Neural cell (in vitro differentiated cells): ENCODE data around the gene MERTK. TPM values are rescaled to one million over a fixed set of nuclear protein-coding genes. Genes with fewer than 3 reads are reported as not detected.

ENCODE experiments used
- H2AFZ ChIP-seq: fragments of 200-600, 300-800 bp; sonication (generic), shearing (Covaris generic); 2 replicates; pipeline ENCODE4 v1.6.0; 2014; ENCODE audit warnings: low read depth, mild to moderate bottlenecking, antibody characterized with exemption, low read length, moderate library complexity
- H3F3A ChIP-seq: fragments of 200-600 bp; shearing (Covaris generic); 2 replicates; pipeline ENCODE4 v1.6.1; 2016; ENCODE audit warnings: mild to moderate bottlenecking, moderate library complexity, mixed read lengths, antibody characterized with exemption, low read length; ENCODE audit not compliant: insufficient read depth, poor library complexity, severe bottlenecking
- H3K27ac ChIP-seq: fragments of 200-600, 300-800 bp; sonication (generic), shearing (Covaris generic); 2 replicates; pipeline ENCODE4 v1.5.1; 2014; ENCODE audit warnings: mild to moderate bottlenecking, low read length, moderate library complexity
- H3K27me3 ChIP-seq: fragments of 300-800, 200-600 bp; sonication (generic), shearing (Covaris generic); 2 replicates; pipeline ENCODE4 v1.6.0; 2014; ENCODE audit warnings: mild to moderate bottlenecking, low read depth, low read length, moderate library complexity; ENCODE audit not compliant: insufficient read depth
- H3K36me3 ChIP-seq: fragments of 300-800, 200-600 bp; sonication (generic), shearing (Covaris generic); 2 replicates; pipeline ENCODE4 v1.5.1; 2014; ENCODE audit warnings: mild to moderate bottlenecking, antibody characterized with exemption, low read length, moderate library complexity; ENCODE audit not compliant: insufficient read depth
- H3K4me2 ChIP-seq: fragments of 300-800, 200-600 bp; sonication (generic), shearing (Covaris generic); 2 replicates; pipeline ENCODE4 v1.6.0; 2014; ENCODE audit warnings: mild to moderate bottlenecking, low read length
- H3K4me3 ChIP-seq: fragments of 300-800, 200-600 bp; sonication (generic), shearing (Covaris generic); 2 replicates; pipeline ENCODE4 v1.5.1; 2014; ENCODE audit warnings: mild to moderate bottlenecking, low read length, moderate library complexity
- H3K79me2 ChIP-seq: fragments of 200-600 bp; shearing (Covaris generic); replicated peaks from 2 replicates; pipeline ENCODE4 v1.6.0; 2014; ENCODE audit warnings: mild to moderate bottlenecking, low read length, moderate library complexity; ENCODE audit not compliant: insufficient read depth
- H3K9ac ChIP-seq: fragments of 300-800, 200-600 bp; sonication (generic), shearing (Covaris generic); 2 replicates; pipeline ENCODE4 v1.6.1; 2016; ENCODE audit warnings: mild to moderate bottlenecking, low read length, mixed read lengths
- H3K9me2 ChIP-seq: fragments of 200-600 bp; shearing (Covaris generic); 2 replicates; pipeline ENCODE4 v1.6.1; 2016; ENCODE audit warnings: mild to moderate bottlenecking, low read length, mixed read lengths; ENCODE audit not compliant: insufficient read depth
- H3K9me3 ChIP-seq: fragments of 200-600, 300-800 bp; sonication (generic), shearing (Covaris generic); 2 replicates; pipeline ENCODE4 v1.6.1; 2016; ENCODE audit warnings: mild to moderate bottlenecking, mixed run types, low read length, moderate library complexity, mixed read lengths
- H4K20me1 ChIP-seq: fragments of 200-600 bp; shearing (Covaris generic); 2 replicates; pipeline ENCODE4 v1.6.1; 2016; ENCODE audit warnings: mild to moderate bottlenecking, mixed run types; ENCODE audit not compliant: insufficient read depth
- EP300 ChIP-seq: fragments of 450-650 bp; conservative IDR thresholded peaks from 2 replicates; pipeline ENCODE4 v1.6.1; 2014; ENCODE audit warnings: antibody characterized with exemption, mild to moderate bottlenecking, moderate library complexity; ENCODE audit not compliant: poor library complexity, severe bottlenecking
- EZH2 ChIP-seq: fragments of 200-600, 300-800 bp; shearing (Covaris generic), sonication (generic); IDR thresholded peaks from 2 replicates; pipeline ENCODE4 v1.6.1; 2014; ENCODE audit warnings: antibody characterized with exemption, low read length, borderline replicate concordance, mild to moderate bottlenecking; ENCODE audit not compliant: insufficient read depth, poor library complexity, severe bottlenecking
- MXI1 ChIP-seq: fragments of 450-650 bp; conservative IDR thresholded peaks from 2 replicates; pipeline ENCODE4 v1.6.1; 2014; ENCODE audit warnings: antibody characterized with exemption, mild to moderate bottlenecking; ENCODE audit not compliant: poor library complexity, severe bottlenecking
- POLR2AphosphoS5 ChIP-seq: IDR thresholded peaks from 2 replicates; pipeline ENCODE4 v1.6.1; 2012
- RAD21 ChIP-seq: fragments of 450-650 bp; conservative IDR thresholded peaks from 2 replicates; pipeline ENCODE4 v1.6.1; 2014; ENCODE audit warnings: antibody characterized with exemption, mild to moderate bottlenecking, moderate library complexity
- SMC3 ChIP-seq: fragments of 450-650 bp; conservative IDR thresholded peaks from 2 replicates; pipeline ENCODE4 v1.6.1; 2014; ENCODE audit warnings: antibody characterized with exemption, mild to moderate bottlenecking, moderate library complexity; ENCODE audit not compliant: poor library complexity
- TAF1 ChIP-seq: IDR thresholded peaks from 2 replicates; pipeline ENCODE4 v1.6.1; 2012; ENCODE audit warnings: low read depth
- polyA plus RNA-seq: library from polyadenylated mRNA; depleted of rRNA; stranded (reverse); fragments of >200 nt; gene quantifications from 2 replicates; pipeline ENCODE4 v1.2.3, GENCODE V29; 2014
- TF ChIP-seq, protein P1 (sequence below): fragments of 450-650 bp; IDR thresholded peaks from 2 replicates; pipeline ENCODE4 v1.5.1; 2014; ENCODE audit warnings: antibody characterized with exemption, mild to moderate bottlenecking, moderate library complexity; ENCODE audit not compliant: poor library complexity, severe bottlenecking
- TF ChIP-seq, protein P2 (sequence below): IDR thresholded peaks from 2 replicates; pipeline ENCODE4 v1.6.1; 2012; ENCODE audit warnings: borderline replicate concordance

MERTK gene
- polyA plus RNA-seq, 1 donor from 2014 or later, result 0.53 TPM

DNA sequence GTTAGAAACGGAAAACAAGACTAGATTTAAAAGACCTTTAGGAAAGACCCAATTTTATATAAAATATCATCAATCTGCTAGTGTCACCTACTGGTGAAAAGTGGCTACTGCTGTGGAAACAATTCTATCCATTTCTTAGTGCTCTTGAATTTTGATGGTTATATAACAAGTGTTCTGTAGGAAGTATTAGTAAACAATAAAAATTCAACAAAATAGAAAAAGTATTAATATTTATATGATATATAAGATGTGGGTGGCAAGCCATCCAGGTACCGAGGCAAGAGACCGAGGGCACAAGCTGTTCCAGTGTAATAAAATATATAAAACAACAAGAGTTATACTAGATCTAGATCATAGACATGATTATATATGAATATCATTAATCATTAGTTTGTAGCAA is 150.5 kb downstream of the MERTK start:
- no peak overlapping the region for H3K9ac ChIP-seq
- H3K79me2 ChIP-seq, result no peaks in the 10 kb centered on the region
- H3K27me3 ChIP-seq, result no peaks in the 10 kb centered on the region
- TF ChIP-seq RAD21, result peak; percentile 79
- no peak for TF ChIP-seq EP300
- TF ChIP-seq, protein P1, sequence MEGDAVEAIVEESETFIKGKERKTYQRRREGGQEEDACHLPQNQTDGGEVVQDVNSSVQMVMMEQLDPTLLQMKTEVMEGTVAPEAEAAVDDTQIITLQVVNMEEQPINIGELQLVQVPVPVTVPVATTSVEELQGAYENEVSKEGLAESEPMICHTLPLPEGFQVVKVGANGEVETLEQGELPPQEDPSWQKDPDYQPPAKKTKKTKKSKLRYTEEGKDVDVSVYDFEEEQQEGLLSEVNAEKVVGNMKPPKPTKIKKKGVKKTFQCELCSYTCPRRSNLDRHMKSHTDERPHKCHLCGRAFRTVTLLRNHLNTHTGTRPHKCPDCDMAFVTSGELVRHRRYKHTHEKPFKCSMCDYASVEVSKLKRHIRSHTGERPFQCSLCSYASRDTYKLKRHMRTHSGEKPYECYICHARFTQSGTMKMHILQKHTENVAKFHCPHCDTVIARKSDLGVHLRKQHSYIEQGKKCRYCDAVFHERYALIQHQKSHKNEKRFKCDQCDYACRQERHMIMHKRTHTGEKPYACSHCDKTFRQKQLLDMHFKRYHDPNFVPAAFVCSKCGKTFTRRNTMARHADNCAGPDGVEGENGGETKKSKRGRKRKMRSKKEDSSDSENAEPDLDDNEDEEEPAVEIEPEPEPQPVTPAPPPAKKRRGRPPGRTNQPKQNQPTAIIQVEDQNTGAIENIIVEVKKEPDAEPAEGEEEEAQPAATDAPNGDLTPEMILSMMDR, result peak; percentile 78
- peak; percentile 82 for TF ChIP-seq SMC3
- no peak overlapping the region for H3K4me2 ChIP-seq
- H2AFZ ChIP-seq, result no peak overlapping the region
- H3K27ac ChIP-seq, result no peak overlapping the region
- no peak overlapping the region for H3K4me3 ChIP-seq
- no peaks in the 10 kb centered on the region for H3K9me3 ChIP-seq
- H3F3A ChIP-seq, result peaks cover 6% of the 10 kb centered on the region
- H3K36me3 ChIP-seq, result no peaks in the 10 kb centered on the region
- H4K20me1 ChIP-seq, result no peaks in the 10 kb centered on the region
- H3K9me2 ChIP-seq, result no peaks in the 10 kb centered on the region

GRCh38 chr2:112050316-112050715 is 151.9 kb downstream of the MERTK start:
- no peaks in the 10 kb centered on the region for H3K27me3 ChIP-seq
- no peak overlapping the region for H3K9ac ChIP-seq
- H3F3A ChIP-seq, result peaks cover 7% of the 10 kb centered on the region
- H3K4me2 ChIP-seq, result no peak overlapping the region
- H3K4me3 ChIP-seq, result no peak overlapping the region
- H3K36me3 ChIP-seq, result no peaks in the 10 kb centered on the region
- no peak overlapping the region for H2AFZ ChIP-seq
- H3K9me3 ChIP-seq, result no peaks in the 10 kb centered on the region
- H4K20me1 ChIP-seq, result no peaks in the 10 kb centered on the region
- no peaks in the 10 kb centered on the region for H3K9me2 ChIP-seq
- TF ChIP-seq SMC3, result no peak
- no peak for TF ChIP-seq EP300
- TF ChIP-seq MXI1, result no peak
- no peak for TF ChIP-seq TAF1
- no peak for TF ChIP-seq POLR2AphosphoS5
- TF ChIP-seq, protein P1, result no peak
- TF ChIP-seq, protein P2, sequence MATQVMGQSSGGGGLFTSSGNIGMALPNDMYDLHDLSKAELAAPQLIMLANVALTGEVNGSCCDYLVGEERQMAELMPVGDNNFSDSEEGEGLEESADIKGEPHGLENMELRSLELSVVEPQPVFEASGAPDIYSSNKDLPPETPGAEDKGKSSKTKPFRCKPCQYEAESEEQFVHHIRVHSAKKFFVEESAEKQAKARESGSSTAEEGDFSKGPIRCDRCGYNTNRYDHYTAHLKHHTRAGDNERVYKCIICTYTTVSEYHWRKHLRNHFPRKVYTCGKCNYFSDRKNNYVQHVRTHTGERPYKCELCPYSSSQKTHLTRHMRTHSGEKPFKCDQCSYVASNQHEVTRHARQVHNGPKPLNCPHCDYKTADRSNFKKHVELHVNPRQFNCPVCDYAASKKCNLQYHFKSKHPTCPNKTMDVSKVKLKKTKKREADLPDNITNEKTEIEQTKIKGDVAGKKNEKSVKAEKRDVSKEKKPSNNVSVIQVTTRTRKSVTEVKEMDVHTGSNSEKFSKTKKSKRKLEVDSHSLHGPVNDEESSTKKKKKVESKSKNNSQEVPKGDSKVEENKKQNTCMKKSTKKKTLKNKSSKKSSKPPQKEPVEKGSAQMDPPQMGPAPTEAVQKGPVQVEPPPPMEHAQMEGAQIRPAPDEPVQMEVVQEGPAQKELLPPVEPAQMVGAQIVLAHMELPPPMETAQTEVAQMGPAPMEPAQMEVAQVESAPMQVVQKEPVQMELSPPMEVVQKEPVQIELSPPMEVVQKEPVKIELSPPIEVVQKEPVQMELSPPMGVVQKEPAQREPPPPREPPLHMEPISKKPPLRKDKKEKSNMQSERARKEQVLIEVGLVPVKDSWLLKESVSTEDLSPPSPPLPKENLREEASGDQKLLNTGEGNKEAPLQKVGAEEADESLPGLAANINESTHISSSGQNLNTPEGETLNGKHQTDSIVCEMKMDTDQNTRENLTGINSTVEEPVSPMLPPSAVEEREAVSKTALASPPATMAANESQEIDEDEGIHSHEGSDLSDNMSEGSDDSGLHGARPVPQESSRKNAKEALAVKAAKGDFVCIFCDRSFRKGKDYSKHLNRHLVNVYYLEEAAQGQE, result no peak
- no peak for TF ChIP-seq RAD21
- TF ChIP-seq EZH2, result no peak
- H3K79me2 ChIP-seq, result no peaks in the 10 kb centered on the region
- H3K27ac ChIP-seq, result no peak overlapping the region
